B cell (primary cell): ENCODE results near the gene MRPS11. TPM values are rescaled to one million over a fixed set of nuclear protein-coding genes. Genes with fewer than 3 reads are reported as not detected.

Experiments used
- ATAC-seq: fragments of 200-7000 bp; cut with Tn5 transposase; one replicate; pipeline ENCODE4 v1.10.0; 2021; ENCODE audit warnings: low read depth, mild to moderate bottlenecking, moderate number of reproducible peaks, moderate library complexity
- CTCF ChIA-PET: fragments of 350-600 bp; sonication (Branson Sonifier 250); formaldehyde crosslinking; loops from one replicate; lab custom pipeline; 2021; ENCODE audit warnings: antibody characterized with exemption, inconsistent platforms; lab: Charles Lee
- POLR2A ChIA-PET: fragments of 350-600 bp; sonication (Branson Sonifier 250); formaldehyde crosslinking; loops from one replicate; lab custom pipeline; 2021; ENCODE audit warnings: antibody characterized with exemption; lab: Charles Lee
- DNase-seq: peaks from one replicate; pipeline ENCODE4 v3.0.0; 2013
- H2AFZ ChIP-seq: 2 replicates; pipeline ENCODE4 v1.6.1; 2012; ENCODE audit warnings: mild to moderate bottlenecking, low read depth, low read length; ENCODE audit not compliant: insufficient read depth, poor library complexity, severe bottlenecking
- H3K27ac ChIP-seq, 2 donors: 1 replicate in 1 of 2; 2 replicates in 1 of 2; pipeline ENCODE4 v1.5.1; 2012 to 2013; ENCODE audit warnings: low read length in 2 of 2, mild to moderate bottlenecking in 2 of 2, moderate library complexity in 1 of 2
- H3K27me3 ChIP-seq, 4 experiments: fragments of 200-600 bp in 1 of 4; sonication (generic) in 1 of 4; replicated peaks in 1 of 4; 1 replicate in 2 of 4; 2 replicates in 2 of 4; pipeline versions ENCODE4 v1.6.1 to v1.7.0; 2013 to 2016; ENCODE audit warnings: low read length in 3 of 4, mild to moderate bottlenecking in 2 of 4, mixed read lengths in 1 of 4, moderate library complexity in 1 of 4; ENCODE audit not compliant: insufficient read depth in 4 of 4, control insufficient read depth in 3 of 4; ENCODE audit errors: control extremely low read depth in 1 of 4
- H3K36me3 ChIP-seq, 2 experiments: replicated peaks in 1 of 2; 1 replicate in 1 of 2; 2 replicates in 1 of 2; pipeline versions ENCODE4 v1.6.1 to v1.7.1; 2013; ENCODE audit warnings: low read length in 1 of 2; ENCODE audit not compliant: insufficient read depth in 2 of 2, control insufficient read depth in 1 of 2; ENCODE audit errors: control extremely low read depth in 1 of 2, extremely low read depth in 1 of 2
- H3K4me1 ChIP-seq, 2 donors: fragments of 200-600 bp in 1 of 2; sonication (generic) in 1 of 2; 1 replicate in 1 of 2; 2 replicates in 1 of 2; pipeline versions ENCODE4 v1.5.1 to v1.6.1; 2013 to 2017; ENCODE audit warnings: low read length in 2 of 2; ENCODE audit not compliant: control insufficient read depth in 2 of 2, insufficient read depth in 2 of 2
- H3K4me2 ChIP-seq: replicated peaks from 2 replicates; pipeline ENCODE3; 2012; ENCODE audit warnings: mild to moderate bottlenecking, low read depth, low read length; ENCODE audit not compliant: poor library complexity, severe bottlenecking
- H3K4me3 ChIP-seq, 5 experiments: fragments of 200-600 bp in 1 of 5; sonication (generic) in 1 of 5; 1 replicate in 3 of 5; 2 replicates in 2 of 5; pipeline versions ENCODE4 v1.5.1 to v1.7.0; 2011 to 2016; ENCODE audit warnings: low read length in 4 of 5, mild to moderate bottlenecking in 4 of 5, low read depth in 2 of 5, control low read depth in 1 of 5, moderate library complexity in 1 of 5; ENCODE audit not compliant: insufficient read depth in 1 of 5; ENCODE audit errors: control extremely low read depth in 1 of 5, extremely low read depth in 1 of 5
- H3K79me2 ChIP-seq: fragments of 200-600 bp; sonication (generic); one replicate; pipeline ENCODE4 v1.6.0; 2016; ENCODE audit warnings: low read length; ENCODE audit not compliant: control insufficient read depth, insufficient read depth
- H3K9ac ChIP-seq: fragments of 200-600 bp; sonication (generic); 2 replicates; pipeline ENCODE4 v1.6.1; 2017; ENCODE audit warnings: mild to moderate bottlenecking, low read length, moderate library complexity
- H3K9me3 ChIP-seq, 3 donors: one replicate each; pipeline versions ENCODE4 v1.6.1 to v1.7.1; 2013; ENCODE audit warnings: low read length in 2 of 3; ENCODE audit not compliant: control insufficient read depth in 2 of 3, insufficient read depth in 1 of 3; ENCODE audit errors: control extremely low read depth in 1 of 3
- H4K20me1 ChIP-seq: 2 replicates; pipeline ENCODE4 v1.6.0; 2012; ENCODE audit warnings: mild to moderate bottlenecking, low read length; ENCODE audit not compliant: insufficient read depth, control insufficient read depth, poor library complexity, severe bottlenecking
- H3K27ac Mint-ChIP-seq: one replicate; pipeline ENCODE4 v1.8.0; 2021; ENCODE audit warnings: mixed read lengths
- H3K27me3 Mint-ChIP-seq: one replicate; pipeline ENCODE4 v1.8.0; 2021; ENCODE audit warnings: mixed read lengths
- H3K4me1 Mint-ChIP-seq: one replicate; pipeline ENCODE4 v1.8.0; 2021; ENCODE audit warnings: mixed read lengths
- H3K4me3 Mint-ChIP-seq: one replicate; pipeline ENCODE4 v1.8.0; 2021; ENCODE audit warnings: mixed read lengths
- H3K9me3 Mint-ChIP-seq: one replicate; pipeline ENCODE4 v1.8.0; 2022; ENCODE audit warnings: mixed read lengths; ENCODE audit not compliant: insufficient read depth
- EZH2 ChIP-seq: IDR thresholded peaks from 2 replicates; pipeline ENCODE4 v1.6.1; 2012; ENCODE audit warnings: borderline replicate concordance, low read depth, mild to moderate bottlenecking, moderate library complexity, low read length; ENCODE audit not compliant: insufficient read depth, poor library complexity, severe bottlenecking
- WGBS: methylation state at CpG from one replicate; pipeline ENCODE4 v1.1.5; 2013; ENCODE audit warnings: missing lambda C conversion rate; ENCODE audit not compliant: insufficient coverage; 5-methylcytosine and 5-hydroxymethylcytosine counted together
- intact Hi-C: fragments of 100-400 bp; cut with micrococcal nuclease; formaldehyde crosslinking; loops from one replicate; pipeline ENCODE4 v1.10.0; 2022
- polyA plus RNA-seq: library from polyadenylated mRNA; depleted of rRNA; stranded (reverse); fragments of >200 nt; gene quantifications from 2 replicates; pipeline ENCODE4 v1.2.3, GENCODE V29; 2012
- total RNA-seq, 2 donors: library from RNA; stranded (reverse); fragments of 120-200 nt in 1 of 2; gene quantifications; 1 replicate in 1 of 2; 2 replicates in 1 of 2; pipeline versions ENCODE4 v1.2.3 to v1.2.4, GENCODE V29; 2013 to 2022
- TF ChIP-seq, protein P1 (sequence below): fragments of 200-600 bp; IDR thresholded peaks from one replicate; pipeline ENCODE4 v1.8.0; 2022; ENCODE audit warnings: antibody characterized with exemption, mild to moderate bottlenecking

The MRPS11 gene
- total and polyA plus RNA-seq, 2 donors (not counting 1 experiment from before 2014, with no cell fraction given): 21.1 to 37.9 TPM

DNA sequence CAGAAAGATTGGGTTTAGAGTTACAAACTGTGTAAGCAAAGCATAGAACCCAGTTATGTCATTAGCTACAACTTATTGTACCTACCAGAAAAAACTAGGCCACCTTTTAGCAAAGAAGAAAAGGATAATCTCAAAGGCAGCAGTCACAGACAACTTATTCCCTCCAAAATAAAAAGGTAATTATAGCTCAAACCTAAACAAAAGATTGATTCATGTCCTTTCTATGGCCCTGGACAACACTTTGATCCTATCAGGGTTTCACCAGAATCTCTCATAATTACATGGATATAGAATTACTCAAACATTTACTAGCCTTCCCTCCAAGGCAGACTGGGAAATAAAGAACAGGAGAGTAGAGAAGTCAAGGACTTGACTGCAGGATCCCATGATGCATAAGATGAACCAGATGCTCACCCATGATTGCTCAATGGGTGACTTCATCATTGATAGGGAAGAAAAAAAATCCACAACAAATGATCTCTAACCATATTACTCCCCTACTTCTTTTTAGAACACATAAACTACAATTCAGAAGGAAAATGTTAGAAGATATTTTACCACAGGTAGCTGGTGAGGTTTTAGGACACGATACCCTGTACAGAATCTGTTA is 61.6 kb downstream of the MRPS11 start:
- Histone ChIP-seq H4K20me1 (no peaks in the 10 kb centered on the region), H3K9ac (no peak overlapping the region), H3K79me2 (peaks cover 9% of the 10 kb centered on the region), H3K27me3 (no peaks in the 10 kb centered on the region), H3K4me2 (no peak overlapping the region), H2AFZ (no peak overlapping the region), H3K9me3 (no peaks in the 10 kb centered on the region), H3K4me1 (no peaks in the 10 kb centered on the region), H3K4me3 (no peak overlapping the region), H3K27ac (no peak overlapping the region), H3K36me3 (peaks cover 8 to 58% of the 10 kb centered on the region in 2 experiments)
- intact Hi-C loops: no loop called here
- TF ChIP-seq EZH2: no peak
- TF ChIP-seq, protein P1, sequence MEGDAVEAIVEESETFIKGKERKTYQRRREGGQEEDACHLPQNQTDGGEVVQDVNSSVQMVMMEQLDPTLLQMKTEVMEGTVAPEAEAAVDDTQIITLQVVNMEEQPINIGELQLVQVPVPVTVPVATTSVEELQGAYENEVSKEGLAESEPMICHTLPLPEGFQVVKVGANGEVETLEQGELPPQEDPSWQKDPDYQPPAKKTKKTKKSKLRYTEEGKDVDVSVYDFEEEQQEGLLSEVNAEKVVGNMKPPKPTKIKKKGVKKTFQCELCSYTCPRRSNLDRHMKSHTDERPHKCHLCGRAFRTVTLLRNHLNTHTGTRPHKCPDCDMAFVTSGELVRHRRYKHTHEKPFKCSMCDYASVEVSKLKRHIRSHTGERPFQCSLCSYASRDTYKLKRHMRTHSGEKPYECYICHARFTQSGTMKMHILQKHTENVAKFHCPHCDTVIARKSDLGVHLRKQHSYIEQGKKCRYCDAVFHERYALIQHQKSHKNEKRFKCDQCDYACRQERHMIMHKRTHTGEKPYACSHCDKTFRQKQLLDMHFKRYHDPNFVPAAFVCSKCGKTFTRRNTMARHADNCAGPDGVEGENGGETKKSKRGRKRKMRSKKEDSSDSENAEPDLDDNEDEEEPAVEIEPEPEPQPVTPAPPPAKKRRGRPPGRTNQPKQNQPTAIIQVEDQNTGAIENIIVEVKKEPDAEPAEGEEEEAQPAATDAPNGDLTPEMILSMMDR: no peak
- Mint-ChIP-seq H3K4me1 (no peaks in the 10 kb centered on the region), H3K27ac (no peak overlapping the region), H3K9me3 (peaks cover under 1% of the 10 kb centered on the region), H3K27me3 (no peaks in the 10 kb centered on the region), H3K4me3 (no peak overlapping the region)
- no CpG with 5 or more reads among the region's 1 CpG for WGBS
- ChIA-PET CTCF (no interaction called here), POLR2A (no interaction called here)
- ATAC-seq: no peak
- DNase-seq: no peak

Other genes with a start within 250 kb of the MRPS11 start
- gene NTRK3, start 211.0 kb upstream of the MRPS11 start, total RNA-seq: not detected in 2 replicates
- not detected in 2 replicates for gene NTRK3, start 211.0 kb upstream of the MRPS11 start, polyA plus RNA-seq
- 22.6 and 24.6 TPM in 2 replicates for gene MRPL46, start 320 bp upstream of the MRPS11 start, total RNA-seq
- gene MRPL46, start 320 bp upstream of the MRPS11 start, polyA plus RNA-seq: 10.0 and 14.3 TPM in 2 replicates
- 10.1 and 14.1 TPM in 2 replicates for gene DET1, start 79.0 kb downstream of the MRPS11 start, total RNA-seq
- 4.8 and 6.7 TPM in 2 replicates for gene DET1, start 79.0 kb downstream of the MRPS11 start, polyA plus RNA-seq
- gene AEN, start 153.6 kb downstream of the MRPS11 start, total RNA-seq: 18.5 and 24.0 TPM in 2 replicates
- gene AEN, start 153.6 kb downstream of the MRPS11 start, polyA plus RNA-seq: 42.9 and 43.8 TPM in 2 replicates
- 173 and 190 TPM in 2 replicates for gene ISG20, start 171.3 kb downstream of the MRPS11 start, total RNA-seq
- 193 and 232 TPM in 2 replicates for gene ISG20, start 171.3 kb downstream of the MRPS11 start, polyA plus RNA-seq